DOHH2 (cell line): ENCODE results near the gene ZNF385C.
"Not testable (repeated sequence)": the region's sequence is repeated elsewhere in the genome, so short reads cannot be mapped to it uniquely, and the experiment has no call there.

ENCODE experiments used
- H3F3A ChIP-seq: fragments of 200-600 bp; sonication (generic), shearing (Covaris generic); 2 replicates; pipeline ENCODE4 v1.6.0; 2016; ENCODE audit warnings: antibody characterized with exemption, mild to moderate bottlenecking; ENCODE audit not compliant: control insufficient read depth, insufficient read depth
- H3K27ac ChIP-seq: fragments of 200-600 bp; sonication (generic); 2 replicates; pipeline ENCODE4 v1.5.1; 2014; ENCODE audit warnings: low read depth, mild to moderate bottlenecking, low read length, moderate library complexity
- H3K27me3 ChIP-seq: fragments of 200-600 bp; sonication (generic); 2 replicates; pipeline ENCODE4 v1.6.1; 2014; ENCODE audit warnings: mild to moderate bottlenecking, low read length, mixed read lengths; ENCODE audit not compliant: control insufficient read depth
- H3K36me3 ChIP-seq: fragments of 200-600 bp; sonication (generic); 2 replicates; pipeline ENCODE4 v1.6.1; 2014; ENCODE audit warnings: mild to moderate bottlenecking, low read length, moderate library complexity, mixed read lengths; ENCODE audit not compliant: control insufficient read depth
- H3K4me1 ChIP-seq: fragments of 200-600 bp; sonication (generic); 2 replicates; pipeline ENCODE4 v1.6.1; 2014; ENCODE audit warnings: mild to moderate bottlenecking, low read length, mixed read lengths; ENCODE audit not compliant: control insufficient read depth
- H3K4me2 ChIP-seq: fragments of 200-600 bp; sonication (generic); 2 replicates; pipeline ENCODE4 v1.6.0; 2014; ENCODE audit warnings: mild to moderate bottlenecking, low read length, moderate library complexity
- H3K4me3 ChIP-seq: fragments of 200-600 bp; sonication (generic); 2 replicates; pipeline ENCODE4 v1.5.1; 2014; ENCODE audit warnings: mild to moderate bottlenecking, low read length, mixed read lengths
- H3K79me2 ChIP-seq: fragments of 200-600 bp; sonication (generic); 2 replicates; pipeline ENCODE4 v1.6.1; 2014; ENCODE audit warnings: mild to moderate bottlenecking, low read length, mixed read lengths; ENCODE audit not compliant: control insufficient read depth
- H3K9me2 ChIP-seq: fragments of 200-600 bp; sonication (generic); replicated peaks from 2 replicates; pipeline ENCODE4 v1.6.1; 2014; ENCODE audit warnings: mild to moderate bottlenecking, low read length, mixed read lengths; ENCODE audit not compliant: control insufficient read depth
- H3K9me3 ChIP-seq: fragments of 200-600 bp; sonication (generic); 2 replicates; pipeline ENCODE4 v1.6.1; 2014; ENCODE audit warnings: antibody characterized with exemption, low read length, mixed read lengths; ENCODE audit not compliant: control insufficient read depth, insufficient read depth
- H4K20me1 ChIP-seq: fragments of 200-600 bp; sonication (generic); 2 replicates; pipeline ENCODE4 v1.6.0; 2014; ENCODE audit warnings: low read depth, mild to moderate bottlenecking, antibody characterized with exemption, low read length, moderate library complexity; ENCODE audit not compliant: control insufficient read depth, insufficient read depth
- EZH2phosphoT487 ChIP-seq: fragments of 200-600 bp; sonication (generic); IDR thresholded peaks from 2 replicates; pipeline ENCODE4 v1.6.1; 2017; ENCODE audit warnings: borderline replicate concordance, mild to moderate bottlenecking, antibody characterized with exemption, low read length, moderate library complexity, mixed read lengths
- TF ChIP-seq, protein P1 (sequence below): fragments of 200-600 bp; sonication (generic); IDR thresholded peaks from one replicate; pipeline ENCODE4 v1.5.1; 2014; ENCODE audit warnings: antibody characterized with exemption, mild to moderate bottlenecking, low read depth, low read length; ENCODE audit not compliant: poor library complexity, severe bottlenecking

The ZNF385C gene

DNA sequence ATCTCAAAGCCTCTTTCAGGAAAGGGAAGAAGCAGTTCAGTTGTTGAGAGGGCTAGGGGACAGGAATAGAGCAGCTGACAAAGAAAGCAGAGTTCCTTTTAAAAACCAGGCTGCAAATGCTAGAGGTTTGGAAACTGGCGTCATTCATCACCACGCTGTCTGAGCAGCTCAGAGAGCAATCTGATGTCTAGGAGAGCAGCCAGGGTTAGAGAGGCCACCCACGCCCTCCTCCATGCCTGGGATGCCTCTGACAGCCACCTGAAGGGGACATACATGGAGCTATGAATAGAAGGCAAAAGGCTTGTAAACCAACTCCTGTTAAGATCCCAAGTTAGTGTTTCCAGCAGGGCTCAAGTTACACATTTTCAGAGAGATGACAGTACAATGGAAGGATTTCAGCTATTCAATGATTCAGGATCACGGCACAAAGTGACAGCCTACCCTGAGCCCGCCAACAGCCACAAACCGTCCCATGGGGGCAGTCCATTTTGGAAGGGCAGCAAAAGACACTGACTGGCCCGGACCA is 44.2 kb upstream of the ZNF385C start:
- H3K27ac ChIP-seq, result no peak overlapping the region
- peaks cover 89% of the 10 kb centered on the region for H3K79me2 ChIP-seq
- H3K4me2 ChIP-seq, result no peak overlapping the region

DNA sequence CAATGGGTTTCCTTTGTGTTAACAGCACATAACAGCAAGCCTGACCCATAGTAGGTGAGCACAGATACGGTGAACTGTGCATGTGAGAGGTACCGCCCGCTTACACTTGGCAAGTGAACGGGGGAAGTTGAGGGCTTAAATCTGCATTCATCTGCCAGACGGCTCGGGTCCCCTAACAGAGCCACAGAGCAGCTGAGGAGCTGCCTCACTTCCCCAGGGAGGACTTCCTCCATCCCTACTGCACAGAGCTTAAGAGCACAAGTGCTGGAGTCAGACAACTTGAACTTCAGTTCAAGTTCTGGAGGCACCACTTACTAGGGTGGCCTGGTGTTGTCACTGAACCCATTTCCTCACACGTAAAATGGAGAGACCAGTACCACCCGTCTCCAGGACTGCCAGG is 43.1 kb upstream of the ZNF385C start:
- Histone ChIP-seq H3K4me1 (peaks cover 22% of the 10 kb centered on the region), H3K27me3 (no peaks in the 10 kb centered on the region), H3K36me3 (peaks cover 37% of the 10 kb centered on the region), H3K79me2 (peaks cover 91% of the 10 kb centered on the region), H3K4me2 (no peak overlapping the region), H3K27ac (no peak overlapping the region), H3K9me3 (no peaks in the 10 kb centered on the region), H3K9me2 (no peaks in the 10 kb centered on the region), H4K20me1 (peaks cover 12% of the 10 kb centered on the region; the same call in 1 of the 2 replicates), H3F3A (peaks cover 3% of the 10 kb centered on the region; the same call in 1 of the 2 replicates), H3K4me3 (no peak overlapping the region)
- no peak for TF ChIP-seq EZH2phosphoT487
- TF ChIP-seq, protein P1, sequence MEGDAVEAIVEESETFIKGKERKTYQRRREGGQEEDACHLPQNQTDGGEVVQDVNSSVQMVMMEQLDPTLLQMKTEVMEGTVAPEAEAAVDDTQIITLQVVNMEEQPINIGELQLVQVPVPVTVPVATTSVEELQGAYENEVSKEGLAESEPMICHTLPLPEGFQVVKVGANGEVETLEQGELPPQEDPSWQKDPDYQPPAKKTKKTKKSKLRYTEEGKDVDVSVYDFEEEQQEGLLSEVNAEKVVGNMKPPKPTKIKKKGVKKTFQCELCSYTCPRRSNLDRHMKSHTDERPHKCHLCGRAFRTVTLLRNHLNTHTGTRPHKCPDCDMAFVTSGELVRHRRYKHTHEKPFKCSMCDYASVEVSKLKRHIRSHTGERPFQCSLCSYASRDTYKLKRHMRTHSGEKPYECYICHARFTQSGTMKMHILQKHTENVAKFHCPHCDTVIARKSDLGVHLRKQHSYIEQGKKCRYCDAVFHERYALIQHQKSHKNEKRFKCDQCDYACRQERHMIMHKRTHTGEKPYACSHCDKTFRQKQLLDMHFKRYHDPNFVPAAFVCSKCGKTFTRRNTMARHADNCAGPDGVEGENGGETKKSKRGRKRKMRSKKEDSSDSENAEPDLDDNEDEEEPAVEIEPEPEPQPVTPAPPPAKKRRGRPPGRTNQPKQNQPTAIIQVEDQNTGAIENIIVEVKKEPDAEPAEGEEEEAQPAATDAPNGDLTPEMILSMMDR, result no peak

More for the DNA sequence above, 44.2 kb upstream of the ZNF385C start:
- peaks cover 11% of the 10 kb centered on the region for H3K4me1 ChIP-seq
- H3K4me3 ChIP-seq, result no peak overlapping the region
- no peaks in the 10 kb centered on the region for H3K9me3 ChIP-seq
- no peaks in the 10 kb centered on the region for H3K27me3 ChIP-seq
- no peaks in the 10 kb centered on the region for H3K9me2 ChIP-seq
- peaks cover 35% of the 10 kb centered on the region for H3K36me3 ChIP-seq
- no peaks in the 10 kb centered on the region for H3F3A ChIP-seq
- H4K20me1 ChIP-seq, result peaks cover 8% of the 10 kb centered on the region; the same call in 1 of the 2 replicates
- TF ChIP-seq, protein P1, result no peak

DNA sequence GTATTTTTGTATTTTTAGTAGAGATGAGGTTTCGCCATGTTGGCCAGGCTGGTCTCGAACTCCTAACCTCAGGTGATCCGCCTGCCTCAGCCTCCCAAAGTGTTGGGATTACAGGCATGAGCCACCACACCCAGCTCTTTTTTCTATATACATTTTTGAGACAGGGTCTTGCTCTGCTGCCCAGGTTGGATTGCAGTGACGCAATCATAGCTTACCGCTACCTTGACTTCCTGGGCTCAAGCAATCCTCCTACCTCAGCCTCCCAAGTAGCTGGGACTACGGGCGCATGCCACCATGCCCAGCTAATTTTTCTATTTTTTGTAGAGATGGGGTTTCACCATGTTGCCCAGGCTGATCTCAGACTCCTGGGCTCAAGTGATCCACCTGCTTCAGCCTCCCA is 42.4 kb upstream of the ZNF385C start:
- H3K79me2 ChIP-seq, result peaks cover 93% of the 10 kb centered on the region
- H3F3A ChIP-seq, H3K4me3 ChIP-seq, H3K27ac ChIP-seq, H3K9me3 ChIP-seq, H3K9me2 ChIP-seq, H3K4me2 ChIP-seq, H3K27me3 ChIP-seq: not testable (repeated sequence)
- peaks cover 29% of the 10 kb centered on the region for H3K4me1 ChIP-seq
- H3K36me3 ChIP-seq, result peaks cover 40% of the 10 kb centered on the region
- peaks cover 15% of the 10 kb centered on the region; the same call in 1 of the 2 replicates for H4K20me1 ChIP-seq

DNA sequence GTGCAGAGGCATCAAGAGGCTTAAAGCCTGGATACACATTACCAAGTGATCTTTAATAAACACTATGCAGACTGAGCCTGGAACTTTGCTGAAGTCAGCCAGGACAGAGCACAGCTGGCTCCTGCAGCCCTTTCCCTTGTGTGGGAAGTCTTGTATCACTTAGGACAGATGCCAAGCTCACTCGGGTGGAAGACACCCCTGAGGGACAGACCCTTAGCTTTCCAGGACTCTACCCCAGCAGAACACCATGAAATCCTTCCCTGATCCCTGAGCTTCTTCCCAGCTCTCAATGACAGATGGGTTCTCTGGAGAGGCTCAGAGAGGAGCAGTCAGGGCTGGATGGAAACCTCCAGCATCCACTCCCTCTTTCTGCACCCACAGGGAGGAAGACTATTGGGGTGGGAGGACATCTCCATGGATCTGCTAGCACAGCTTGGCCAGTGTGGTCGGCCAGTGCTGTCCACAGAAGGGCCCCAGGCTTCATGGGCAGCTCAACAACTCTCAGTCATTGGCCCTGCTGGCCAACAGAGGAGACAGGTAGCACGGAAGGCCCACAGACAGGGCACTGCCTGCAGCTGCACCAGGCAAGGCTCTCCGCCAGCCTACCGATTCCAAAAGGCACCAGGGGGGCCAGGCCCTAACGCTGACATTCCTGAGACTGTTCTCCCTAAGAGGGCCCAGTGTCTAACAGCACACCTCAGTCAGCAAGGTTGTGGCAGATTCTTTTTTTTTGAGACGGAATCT is 40.6 kb upstream of the ZNF385C start:
- Histone ChIP-seq H3K36me3 (peaks cover 42% of the 10 kb centered on the region), H4K20me1 (peaks cover 17% of the 10 kb centered on the region), H3K4me2 (no peak overlapping the region), H3K4me3 (no peak overlapping the region), H3K79me2 (peaks cover 95% of the 10 kb centered on the region), H3K4me1 (peaks cover 45% of the 10 kb centered on the region), H3K9me3 (no peaks in the 10 kb centered on the region), H3K27ac (no peak overlapping the region), H3K27me3 (no peaks in the 10 kb centered on the region), H3F3A (peaks cover 17% of the 10 kb centered on the region), H3K9me2 (no peaks in the 10 kb centered on the region)
- TF ChIP-seq, protein P1, result no peak
- TF ChIP-seq EZH2phosphoT487, result no peak
